Central memory CD8-positive, alpha-beta T cell (primary cell): ENCODE data around the gene FMNL2.

Experiments used
- ATAC-seq: fragments of 150-1000 bp; cut with Tn5 transposase; replicated peaks from 2 replicates; pipeline ENCODE4 v1.10.0; 2022; ENCODE audit warnings: mild to moderate bottlenecking, moderate FRiP score, moderate number of reproducible peaks; ENCODE audit not compliant: poor library complexity, severe bottlenecking; ENCODE audit errors: extremely low read depth
- DNase-seq, 2 donors: peaks; one replicate each; pipeline ENCODE4 v3.0.0; 2021; ENCODE audit warnings: low spot score in 2 of 2
- H3K27ac Mint-ChIP-seq: one replicate; pipeline ENCODE4 v1.8.0; 2022; ENCODE audit warnings: low read depth, mild to moderate bottlenecking, moderate library complexity, mixed read lengths
- H3K27me3 Mint-ChIP-seq: one replicate; pipeline ENCODE4 v1.8.0; 2022; ENCODE audit warnings: mixed read lengths
- H3K36me3 Mint-ChIP-seq: one replicate; pipeline ENCODE4 v1.8.0; 2022; ENCODE audit warnings: mild to moderate bottlenecking, moderate library complexity, mixed read lengths; ENCODE audit not compliant: insufficient read depth
- H3K4me1 Mint-ChIP-seq: one replicate; pipeline ENCODE4 v1.8.0; 2022; ENCODE audit warnings: mixed read lengths
- H3K4me3 Mint-ChIP-seq: one replicate; pipeline ENCODE4 v1.8.0; 2022; ENCODE audit warnings: mild to moderate bottlenecking, moderate library complexity, mixed read lengths
- H3K9me3 Mint-ChIP-seq: one replicate; pipeline ENCODE4 v1.8.0; 2022; ENCODE audit warnings: mixed read lengths

The FMNL2 gene

DNA sequence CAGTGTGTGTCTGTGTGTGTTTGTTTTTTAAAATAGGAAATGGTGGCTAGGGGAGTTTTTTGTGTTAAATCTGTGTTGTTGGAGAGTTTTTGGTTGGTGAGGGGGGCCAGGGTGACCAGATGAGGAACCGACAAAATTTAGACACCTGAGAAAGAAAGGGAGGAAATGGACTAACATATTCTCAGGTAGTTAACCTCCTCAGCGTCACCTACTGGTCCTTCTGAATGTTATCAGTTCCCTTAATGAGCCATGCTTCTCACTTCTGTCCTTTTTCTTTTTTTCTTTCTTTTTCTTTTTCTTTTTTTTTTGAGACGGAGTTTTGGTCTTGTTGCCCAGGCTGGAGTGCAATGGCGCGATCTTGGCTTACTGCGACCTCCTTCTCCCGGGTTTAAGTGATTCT lies 107.0 kb downstream of the FMNL2 start:
- no peaks in the 10 kb centered on the region for H3K36me3 Mint-ChIP-seq
- no peak overlapping the region for H3K27ac Mint-ChIP-seq
- H3K27me3 Mint-ChIP-seq = peaks cover 48% of the 10 kb centered on the region
- H3K9me3 Mint-ChIP-seq = no peaks in the 10 kb centered on the region
- DNase-seq (no peak), ATAC-seq (no peak)
- H3K4me3 Mint-ChIP-seq = no peak overlapping the region
- H3K4me1 Mint-ChIP-seq = no peaks in the 10 kb centered on the region

DNA sequence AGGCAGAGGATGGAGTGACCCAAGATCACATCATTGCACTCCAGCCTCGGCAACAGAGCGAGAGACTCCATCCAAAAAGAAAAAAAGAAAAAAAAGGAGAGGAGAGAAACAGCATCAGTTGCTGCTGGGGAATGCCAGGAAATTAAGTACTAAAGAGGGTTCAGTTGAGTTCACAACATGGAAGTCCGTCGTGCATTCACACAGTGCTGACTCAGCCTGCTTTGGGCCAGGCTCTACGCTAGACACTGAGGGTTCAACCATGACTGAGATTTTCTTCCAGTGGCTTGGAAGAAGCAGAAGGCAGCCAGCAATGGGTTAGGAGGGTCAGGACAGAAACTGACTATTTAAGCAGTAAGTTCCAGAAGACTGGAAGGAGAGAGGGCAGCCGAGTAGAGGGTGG lies 108.8 kb downstream of the FMNL2 start:
- ATAC-seq (no peak), DNase-seq (no peak)
- peaks cover 40% of the 10 kb centered on the region for H3K27me3 Mint-ChIP-seq
- H3K4me3 Mint-ChIP-seq = no peak overlapping the region
- no peaks in the 10 kb centered on the region for H3K9me3 Mint-ChIP-seq
- no peak overlapping the region for H3K27ac Mint-ChIP-seq
- H3K36me3 Mint-ChIP-seq = no peaks in the 10 kb centered on the region
- H3K4me1 Mint-ChIP-seq = no peaks in the 10 kb centered on the region

DNA sequence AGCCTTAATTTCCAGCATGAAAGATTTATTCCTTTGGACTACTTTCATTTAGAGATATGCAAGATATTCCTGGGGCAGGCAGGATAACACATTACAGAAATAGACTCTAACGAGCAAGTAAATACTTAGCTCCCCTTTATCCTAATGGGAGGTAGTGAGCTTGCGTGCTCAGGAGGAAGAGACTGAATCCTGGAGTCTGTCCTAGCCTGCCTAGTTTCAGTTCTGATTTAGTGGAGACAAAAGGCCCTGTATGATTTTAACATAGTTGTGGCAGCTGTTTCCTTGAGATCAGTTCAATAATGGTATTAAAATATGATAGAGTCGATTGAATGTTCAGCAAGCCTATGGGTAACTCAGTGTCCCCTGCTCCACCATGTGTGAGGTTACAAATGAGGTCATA lies 109.5 kb downstream of the FMNL2 start:
- Mint-ChIP-seq H3K27ac (no peak overlapping the region), H3K4me3 (no peak overlapping the region), H3K9me3 (no peaks in the 10 kb centered on the region), H3K4me1 (no peaks in the 10 kb centered on the region), H3K36me3 (no peaks in the 10 kb centered on the region), H3K27me3 (peaks cover 46% of the 10 kb centered on the region)
- ATAC-seq = no peak
- DNase-seq = no peak

DNA sequence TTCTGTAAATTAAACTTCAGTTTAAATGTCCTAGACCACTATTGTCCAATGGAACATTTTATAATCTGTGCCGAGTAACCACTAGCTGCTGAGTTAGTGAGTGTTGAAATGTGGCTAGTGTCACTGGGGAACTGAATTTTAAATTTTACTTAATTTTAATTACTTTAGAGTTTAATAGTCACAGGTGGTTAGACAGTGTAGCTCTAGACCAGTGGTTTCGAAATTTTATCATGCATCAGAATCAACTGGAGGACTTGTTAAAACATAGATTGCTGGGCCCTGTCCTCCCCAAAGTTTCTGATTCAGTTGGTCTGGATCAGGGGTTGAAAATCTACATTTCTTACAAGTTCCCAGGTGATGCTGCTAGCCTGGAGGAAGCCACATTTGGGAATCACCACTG lies 110.4 kb downstream of the FMNL2 start:
- Mint-ChIP-seq H3K27ac (no peak overlapping the region), H3K4me1 (no peaks in the 10 kb centered on the region), H3K4me3 (no peak overlapping the region), H3K9me3 (no peaks in the 10 kb centered on the region), H3K27me3 (peaks cover 53% of the 10 kb centered on the region), H3K36me3 (no peaks in the 10 kb centered on the region)
- DNase-seq = no peak
- no peak for ATAC-seq

DNA sequence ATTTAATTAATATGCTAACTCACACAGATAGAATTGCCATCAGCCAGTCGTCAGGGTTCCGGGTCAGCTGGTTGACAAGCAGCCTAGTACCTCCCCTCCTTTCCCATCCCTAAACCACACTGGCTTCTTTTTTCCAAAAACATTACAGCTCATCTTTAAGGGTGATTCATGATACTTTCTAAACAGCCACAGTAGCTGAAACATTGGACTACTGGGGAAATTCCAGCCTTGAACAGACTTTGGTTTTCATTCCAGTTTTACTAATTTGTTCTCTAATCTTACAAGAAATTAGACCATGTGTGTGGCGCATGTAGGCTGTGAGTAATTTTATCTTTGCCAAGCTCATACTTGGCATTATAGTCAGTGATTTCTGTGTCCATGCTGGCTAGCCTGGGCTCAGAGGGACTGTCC lies 110.8 kb downstream of the FMNL2 start:
- Mint-ChIP-seq H3K27ac (no peak overlapping the region), H3K36me3 (no peaks in the 10 kb centered on the region), H3K4me1 (no peaks in the 10 kb centered on the region), H3K27me3 (peaks cover 53% of the 10 kb centered on the region), H3K9me3 (no peaks in the 10 kb centered on the region), H3K4me3 (no peak overlapping the region)
- DNase-seq = no peak
- ATAC-seq = no peak

DNA sequence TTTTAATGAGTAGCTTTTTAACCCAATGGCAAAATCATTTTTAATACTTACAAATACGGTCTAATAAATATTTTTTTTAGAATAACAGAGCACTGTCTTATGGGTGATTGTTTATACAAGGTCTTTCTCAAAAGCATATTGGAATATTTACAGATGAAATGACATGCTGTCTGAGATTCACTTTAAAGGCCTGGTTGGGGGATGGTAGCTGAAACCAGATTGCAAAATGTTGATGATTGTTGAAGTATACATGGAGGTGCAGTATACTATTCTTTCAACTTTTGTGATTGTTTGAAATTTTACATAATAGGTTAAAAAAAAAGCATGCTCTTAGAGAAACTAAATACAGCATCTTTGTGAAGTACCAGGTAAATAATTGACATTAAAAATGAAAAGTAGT lies 111.2 kb downstream of the FMNL2 start:
- no peak overlapping the region for H3K4me3 Mint-ChIP-seq
- H3K27ac Mint-ChIP-seq = no peak overlapping the region
- ATAC-seq (no peak), DNase-seq (no peak)
- no peaks in the 10 kb centered on the region for H3K4me1 Mint-ChIP-seq
- H3K27me3 Mint-ChIP-seq = peaks cover 52% of the 10 kb centered on the region
- no peaks in the 10 kb centered on the region for H3K9me3 Mint-ChIP-seq
- no peaks in the 10 kb centered on the region for H3K36me3 Mint-ChIP-seq

DNA sequence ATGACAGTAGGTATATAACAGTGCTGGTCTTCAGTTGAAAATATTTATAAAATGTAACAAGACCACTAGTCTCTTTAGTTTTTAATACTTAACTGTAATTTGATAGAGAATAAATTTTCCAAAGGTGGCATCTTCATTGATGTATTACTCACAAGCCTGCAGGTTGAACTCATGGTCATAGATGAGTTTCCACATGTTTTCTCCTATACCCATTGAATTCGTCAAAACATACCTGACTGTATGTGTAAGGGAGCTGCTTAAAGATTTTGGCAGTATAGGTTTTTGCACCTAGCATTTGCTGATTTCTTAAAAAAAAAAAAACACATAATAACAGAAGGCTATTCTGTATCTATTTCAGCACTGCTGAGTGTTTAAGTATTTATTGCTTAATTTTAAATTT lies 112.9 kb downstream of the FMNL2 start:
- Mint-ChIP-seq H3K9me3 (no peaks in the 10 kb centered on the region), H3K36me3 (no peaks in the 10 kb centered on the region), H3K27me3 (peaks cover 55% of the 10 kb centered on the region), H3K4me1 (no peaks in the 10 kb centered on the region), H3K4me3 (no peak overlapping the region), H3K27ac (no peak overlapping the region)
- ATAC-seq (no peak), DNase-seq (no peak)

DNA sequence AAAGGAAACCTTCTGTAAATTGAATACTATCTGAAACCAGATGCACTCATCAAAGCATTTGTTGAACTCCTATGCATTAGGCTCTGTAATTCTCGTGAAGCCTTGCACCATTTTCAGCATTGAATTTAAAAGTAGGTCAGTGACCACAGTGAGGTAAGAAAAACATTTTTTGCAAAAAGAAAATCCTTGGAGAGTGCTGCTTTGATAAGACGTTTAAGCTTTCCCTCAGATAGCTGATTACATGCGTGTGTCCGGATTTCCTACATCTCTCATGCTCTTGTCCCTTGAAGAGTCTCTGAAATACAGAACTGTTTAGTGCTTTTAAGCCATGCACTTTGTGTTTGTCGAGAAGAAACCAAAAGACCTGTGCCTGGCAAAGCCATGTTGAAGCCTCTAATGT lies 113.6 kb downstream of the FMNL2 start:
- Mint-ChIP-seq H3K4me1 (no peaks in the 10 kb centered on the region), H3K4me3 (no peak overlapping the region), H3K36me3 (no peaks in the 10 kb centered on the region), H3K27me3 (peaks cover 48% of the 10 kb centered on the region), H3K9me3 (no peaks in the 10 kb centered on the region), H3K27ac (no peak overlapping the region)
- ATAC-seq (no peak), DNase-seq (no peak)

DNA sequence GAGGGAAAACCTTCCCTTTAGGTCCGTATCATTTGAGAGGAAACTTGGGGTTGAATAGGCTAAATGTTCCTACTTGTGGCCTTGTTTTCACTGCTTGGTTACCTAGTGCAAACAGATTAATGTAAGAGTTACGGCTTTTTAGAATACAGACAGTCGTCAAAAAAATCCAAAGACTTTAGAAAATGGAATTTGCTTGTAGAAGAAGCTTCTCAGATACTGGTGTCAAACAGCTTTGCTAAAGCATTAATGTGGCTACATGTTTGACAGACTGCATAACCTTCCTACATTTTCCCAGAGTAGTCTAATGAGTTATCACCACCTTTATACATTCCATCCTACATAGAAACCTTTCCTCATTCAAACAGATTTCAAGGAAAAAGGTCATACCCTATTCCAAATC lies 114.6 kb downstream of the FMNL2 start:
- H3K36me3 Mint-ChIP-seq = no peaks in the 10 kb centered on the region
- no peaks in the 10 kb centered on the region for H3K4me1 Mint-ChIP-seq
- H3K27me3 Mint-ChIP-seq = peaks cover 40% of the 10 kb centered on the region
- H3K27ac Mint-ChIP-seq = no peak overlapping the region
- DNase-seq (no peak), ATAC-seq (no peak)
- H3K4me3 Mint-ChIP-seq = no peak overlapping the region
- no peaks in the 10 kb centered on the region for H3K9me3 Mint-ChIP-seq

DNA sequence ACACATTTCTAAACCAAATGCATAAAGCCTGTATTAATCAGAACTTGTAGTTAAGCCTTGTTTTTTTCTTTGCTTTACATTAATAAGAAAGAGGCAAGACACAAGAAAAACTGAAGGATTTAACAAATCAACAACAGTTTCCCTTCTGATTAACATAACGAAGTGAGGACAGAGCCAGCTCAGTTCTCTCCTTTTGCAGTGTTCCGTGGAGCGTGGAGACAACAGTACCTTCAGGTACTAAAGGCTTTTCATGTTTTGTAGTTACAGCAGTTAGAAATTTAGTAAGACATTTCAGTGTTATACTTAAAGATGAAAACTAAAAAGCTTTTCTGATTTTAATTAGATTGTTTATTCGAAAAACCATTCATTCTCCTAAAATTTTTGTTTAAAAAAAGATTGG lies 115.2 kb downstream of the FMNL2 start:
- Mint-ChIP-seq H3K9me3 (no peaks in the 10 kb centered on the region), H3K4me1 (no peaks in the 10 kb centered on the region), H3K36me3 (no peaks in the 10 kb centered on the region), H3K27ac (no peak overlapping the region), H3K4me3 (no peak overlapping the region), H3K27me3 (peaks cover 40% of the 10 kb centered on the region)
- no peak for ATAC-seq
- no peak for DNase-seq

DNA sequence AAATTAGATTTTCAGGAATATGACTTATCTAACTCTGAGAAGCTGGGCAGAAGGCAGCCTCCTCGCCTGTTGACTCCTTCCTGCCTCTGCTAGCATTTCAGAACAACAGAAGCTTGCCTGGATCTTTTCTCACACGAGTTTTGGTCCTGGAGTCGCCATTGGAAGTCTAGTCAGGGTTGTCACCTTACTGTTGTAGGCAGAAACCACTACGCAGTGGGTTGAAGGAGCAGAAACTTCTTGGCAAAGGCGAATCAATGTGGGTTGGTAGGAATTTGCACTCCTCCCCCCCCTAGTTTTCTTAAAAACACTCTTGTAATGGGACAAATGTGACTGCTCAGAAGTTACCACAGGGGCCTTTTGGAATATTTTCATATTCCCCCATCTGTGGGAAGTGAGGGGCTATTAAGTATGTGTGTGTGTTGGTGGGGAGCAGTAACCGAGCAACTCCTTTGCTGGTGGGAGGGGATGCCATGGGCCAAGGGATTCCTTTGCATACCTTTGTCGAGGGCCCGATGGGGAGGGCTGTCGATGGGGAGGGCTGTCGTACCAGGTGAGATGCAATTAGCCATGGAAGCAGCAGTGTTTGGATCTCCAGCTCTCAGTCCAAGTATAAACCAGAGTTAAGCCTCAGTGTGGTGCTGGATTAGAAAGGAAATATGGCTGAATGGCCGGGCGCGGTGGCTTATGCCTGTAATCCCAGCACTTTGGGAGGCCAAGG lies 117.4 kb downstream of the FMNL2 start:
- H3K36me3 Mint-ChIP-seq = no peaks in the 10 kb centered on the region
- H3K9me3 Mint-ChIP-seq = no peaks in the 10 kb centered on the region
- ATAC-seq = no peak

DNA sequence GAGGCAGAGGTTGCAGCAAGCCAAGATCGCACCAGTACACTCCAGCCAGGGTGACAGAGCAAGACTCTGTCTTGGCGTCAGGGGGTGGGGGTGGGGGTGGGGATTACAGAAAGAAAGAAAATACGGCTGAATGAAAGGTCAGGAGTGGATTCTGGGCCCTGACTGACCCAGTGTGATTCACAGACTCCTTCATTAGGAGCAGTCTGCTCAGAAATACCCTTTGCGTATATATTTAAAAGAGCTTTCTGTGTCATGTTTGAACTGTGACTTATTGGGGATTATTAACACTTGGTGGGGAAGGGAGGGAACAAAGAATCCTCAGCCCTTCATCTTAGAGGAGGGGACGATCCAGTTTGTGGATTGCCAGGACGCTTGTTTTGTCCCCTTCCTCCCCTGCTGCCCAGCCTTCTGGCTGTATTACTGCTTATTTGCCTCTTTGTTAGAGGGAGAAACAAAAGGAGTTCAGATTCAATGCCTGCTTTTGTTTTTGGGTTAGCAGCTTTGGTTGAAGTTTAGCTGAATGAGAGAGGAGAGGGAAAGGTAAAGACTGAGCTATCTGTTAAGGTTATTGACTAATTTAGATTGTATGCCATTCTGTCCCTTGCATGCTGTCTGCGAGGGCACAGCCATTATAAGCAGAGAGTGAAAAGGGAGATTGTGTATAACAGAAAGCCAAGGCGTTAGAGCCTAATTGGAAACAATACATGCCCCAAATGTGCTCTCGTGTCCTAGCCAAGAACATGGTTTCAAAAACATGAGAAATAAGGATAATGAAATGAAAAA lies 118.3 kb downstream of the FMNL2 start:
- Mint-ChIP-seq H3K9me3 (no peaks in the 10 kb centered on the region), H3K27me3 (peaks cover 40% of the 10 kb centered on the region), H3K27ac (no peak overlapping the region), H3K36me3 (no peaks in the 10 kb centered on the region), H3K4me1 (no peaks in the 10 kb centered on the region), H3K4me3 (no peak overlapping the region)
- DNase-seq = no peak
- ATAC-seq = no peak

More for the DNA sequence above, 117.4 kb downstream of the FMNL2 start:
- no peak overlapping the region for H3K27ac Mint-ChIP-seq
- DNase-seq = no peak
- no peaks in the 10 kb centered on the region for H3K4me1 Mint-ChIP-seq
- H3K4me3 Mint-ChIP-seq = no peak overlapping the region
- peaks cover 40% of the 10 kb centered on the region for H3K27me3 Mint-ChIP-seq

DNA sequence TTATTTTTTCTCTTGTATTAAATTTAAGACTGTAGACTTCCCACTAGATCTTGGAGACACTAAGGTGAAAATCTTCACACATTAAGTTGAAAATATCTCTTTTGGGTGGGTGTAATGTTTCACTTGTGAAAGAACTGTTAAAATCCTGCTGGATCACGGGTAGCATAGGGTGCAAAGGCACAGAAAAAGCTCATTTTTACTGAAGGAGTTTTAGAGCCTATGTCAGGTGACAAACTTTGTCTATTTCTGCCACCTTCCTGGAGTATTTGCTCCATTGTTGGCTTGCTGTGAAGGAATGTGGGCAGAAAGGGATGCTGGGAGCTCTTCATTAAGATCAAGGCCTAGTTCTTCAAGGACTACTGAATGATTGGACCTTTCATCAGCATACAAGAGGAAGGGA lies 119.4 kb downstream of the FMNL2 start:
- Mint-ChIP-seq H3K4me1 (no peaks in the 10 kb centered on the region), H3K9me3 (no peaks in the 10 kb centered on the region), H3K4me3 (no peak overlapping the region), H3K27me3 (peaks cover 32% of the 10 kb centered on the region), H3K27ac (no peak overlapping the region), H3K36me3 (no peaks in the 10 kb centered on the region)
- DNase-seq (no peak), ATAC-seq (no peak)
